Liver (tissue), 9 donors: Measurements from ENCODE around the gene KRTAP1-3. TPM values are rescaled to one million over a fixed set of nuclear protein-coding genes. Genes with fewer than 3 reads are reported as not detected.
"Not testable (repeated sequence)": the region's sequence is repeated elsewhere in the genome, so short reads cannot be mapped to it uniquely, and the experiment has no call there.

Experiments used
- DNase-seq: peaks from one replicate; pipeline ENCODE4 v3.0.0-alpha.2; 2017; ENCODE audit warnings: low spot score
- H3K27ac ChIP-seq, 2 donors: one replicate each; pipeline ENCODE4 v1.7.0; 2013; ENCODE audit warnings: inconsistent platforms in 2 of 2, low read length in 2 of 2, control low read depth in 1 of 2, low read depth in 1 of 2, mild to moderate bottlenecking in 1 of 2
- H3K27me3 ChIP-seq, 4 donors: one replicate each; pipeline versions ENCODE4 v1.6.1 to v1.7.0; 2013; ENCODE audit warnings: low read length in 3 of 4, inconsistent platforms in 1 of 4, mild to moderate bottlenecking in 1 of 4, moderate library complexity in 1 of 4; ENCODE audit not compliant: control insufficient read depth in 4 of 4, insufficient read depth in 4 of 4
- H3K36me3 ChIP-seq, 4 donors: one replicate each; pipeline versions ENCODE4 v1.6.1 to v1.7.0; 2013; ENCODE audit warnings: low read length in 3 of 4, mild to moderate bottlenecking in 3 of 4, low read depth in 1 of 4, moderate library complexity in 1 of 4; ENCODE audit not compliant: control insufficient read depth in 4 of 4, insufficient read depth in 3 of 4
- H3K4me1 ChIP-seq, 4 donors: one replicate each; pipeline versions ENCODE4 v1.6.1 to v1.7.0; 2013; ENCODE audit warnings: low read length in 3 of 4, mild to moderate bottlenecking in 3 of 4, moderate library complexity in 1 of 4; ENCODE audit not compliant: control insufficient read depth in 4 of 4, insufficient read depth in 4 of 4
- H3K4me3 ChIP-seq, 3 donors: one replicate each; pipeline versions ENCODE4 v1.6.1 to v1.7.0; 2013; ENCODE audit warnings: low read length in 3 of 3, control low read depth in 1 of 3, low read depth in 1 of 3, mild to moderate bottlenecking in 1 of 3
- H3K9ac ChIP-seq, 2 donors: one replicate each; pipeline ENCODE4 v1.7.0; 2013; ENCODE audit warnings: low read length in 2 of 2, mild to moderate bottlenecking in 2 of 2, moderate library complexity in 2 of 2, control low read depth in 1 of 2, low read depth in 1 of 2
- H3K9me3 ChIP-seq, 4 donors: one replicate each; pipeline versions ENCODE4 v1.6.1 to v1.7.0; 2013; ENCODE audit warnings: low read length in 3 of 4; ENCODE audit not compliant: control insufficient read depth in 4 of 4
- FOXA1 ChIP-seq: IDR thresholded peaks from 2 replicates; pipeline ENCODE4 v1.6.1; 2016; ENCODE audit warnings: antibody characterized with exemption
- FOXA2 ChIP-seq: IDR thresholded peaks from 2 replicates; pipeline ENCODE4 v1.6.1; 2016; ENCODE audit warnings: antibody characterized with exemption
- HNF4A ChIP-seq, 2 donors: conservative IDR thresholded peaks; 2 replicates each; pipeline ENCODE4 v1.6.1; 2016; ENCODE audit warnings: antibody characterized with exemption in 2 of 2, mild to moderate bottlenecking in 2 of 2
- JUND ChIP-seq, 2 donors: IDR thresholded peaks; 2 replicates each; pipeline ENCODE4 v1.6.1; 2016; ENCODE audit warnings: antibody characterized with exemption in 2 of 2
- RXRA ChIP-seq, 2 donors: IDR thresholded peaks; 2 replicates each; pipeline ENCODE4 v1.6.1; 2017 to 2018; ENCODE audit warnings: antibody characterized with exemption in 2 of 2, mild to moderate bottlenecking in 1 of 2
- SP1 ChIP-seq: IDR thresholded peaks from 2 replicates; pipeline ENCODE4 v1.6.1; 2018; ENCODE audit warnings: antibody characterized with exemption, mild to moderate bottlenecking
- YY1 ChIP-seq: IDR thresholded peaks from 2 replicates; pipeline ENCODE4 v1.6.1; 2016; ENCODE audit warnings: antibody characterized with exemption, mild to moderate bottlenecking
- WGBS: extraction: QIAGEN DNeasy Blood & Tissue Kit; methylation state at CpG from one replicate; pipeline ENCODE4 v1.1.7; 2013; 5-methylcytosine and 5-hydroxymethylcytosine counted together
- polyA plus RNA-seq, 2 donors: library from polyadenylated mRNA; stranded (reverse) in 1 of 2; unstranded in 1 of 2; fragments of 200-250 nt in 1 of 2; fragments of >200 nt in 1 of 2; fragmentation: Nextera tagmentation in 1 of 2; extraction: Ambion mirVana in 1 of 2; gene quantifications; one replicate each; pipeline versions ENCODE4 v1.2.1 to v1.2.3, GENCODE V29; 2013 to 2015
- total RNA-seq, 2 donors: library from RNA; depleted of rRNA; stranded (reverse); fragments of >200 nt; gene quantifications; one replicate each; pipeline ENCODE4 v1.2.3, GENCODE V29; 2014
- TF ChIP-seq, protein P1 (sequence below): IDR thresholded peaks from 2 replicates; pipeline ENCODE4 v1.6.1; 2016; ENCODE audit warnings: antibody characterized with exemption
- donor health status: healthy.
- donor health status: healthy.
- donor health status: healthy.
- donor health status: healthy.
- donor health status: healthy.

The KRTAP1-3 gene, protein sequence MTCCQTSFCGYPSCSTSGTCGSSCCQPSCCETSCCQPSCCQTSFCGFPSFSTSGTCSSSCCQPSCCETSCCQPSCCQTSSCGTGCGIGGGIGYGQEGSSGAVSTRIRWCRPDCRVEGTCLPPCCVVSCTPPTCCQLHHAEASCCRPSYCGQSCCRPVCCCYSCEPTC
- total RNA-seq, result not detected
- polyA plus RNA-seq, result not detected

DNA sequence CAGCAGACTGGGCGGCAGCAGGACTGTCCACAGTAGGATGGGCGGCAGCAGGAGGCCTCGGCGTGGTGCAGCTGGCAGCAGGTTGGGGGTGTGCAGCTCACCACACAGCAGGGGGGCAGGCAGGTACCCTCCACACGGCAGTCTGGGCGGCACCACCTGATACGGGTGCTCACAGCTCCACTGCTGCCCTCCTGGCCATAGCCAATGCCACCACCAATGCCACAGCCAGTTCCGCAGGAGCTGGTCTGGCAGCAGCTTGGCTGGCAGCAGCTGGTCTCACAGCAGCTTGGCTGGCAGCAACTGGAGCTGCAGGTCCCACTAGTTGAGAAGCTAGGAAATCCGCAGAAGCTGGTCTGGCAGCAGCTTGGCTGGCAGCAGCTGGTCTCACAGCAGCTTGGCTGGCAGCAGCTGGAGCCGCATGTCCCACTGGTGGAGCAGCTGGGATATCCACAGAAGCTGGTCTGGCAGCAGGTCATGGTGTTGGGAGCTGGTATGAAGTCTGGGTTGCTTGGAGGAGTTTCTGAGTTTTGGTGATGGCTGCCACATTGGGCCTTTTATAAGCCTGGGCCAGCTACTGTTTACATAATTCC is at the start of gene KRTAP1-3:
Gene KRTAP1-3 (minus strand): TSS at position 529 of the 590 bp plus-strand sequence. CDS start 53 bp downstream, at position 476.
- not testable (repeated sequence) for H3K4me1 ChIP-seq, DNase-seq
- WGBS, result 92% methylated on average over 10 of the region's 10 CpGs

DNA sequence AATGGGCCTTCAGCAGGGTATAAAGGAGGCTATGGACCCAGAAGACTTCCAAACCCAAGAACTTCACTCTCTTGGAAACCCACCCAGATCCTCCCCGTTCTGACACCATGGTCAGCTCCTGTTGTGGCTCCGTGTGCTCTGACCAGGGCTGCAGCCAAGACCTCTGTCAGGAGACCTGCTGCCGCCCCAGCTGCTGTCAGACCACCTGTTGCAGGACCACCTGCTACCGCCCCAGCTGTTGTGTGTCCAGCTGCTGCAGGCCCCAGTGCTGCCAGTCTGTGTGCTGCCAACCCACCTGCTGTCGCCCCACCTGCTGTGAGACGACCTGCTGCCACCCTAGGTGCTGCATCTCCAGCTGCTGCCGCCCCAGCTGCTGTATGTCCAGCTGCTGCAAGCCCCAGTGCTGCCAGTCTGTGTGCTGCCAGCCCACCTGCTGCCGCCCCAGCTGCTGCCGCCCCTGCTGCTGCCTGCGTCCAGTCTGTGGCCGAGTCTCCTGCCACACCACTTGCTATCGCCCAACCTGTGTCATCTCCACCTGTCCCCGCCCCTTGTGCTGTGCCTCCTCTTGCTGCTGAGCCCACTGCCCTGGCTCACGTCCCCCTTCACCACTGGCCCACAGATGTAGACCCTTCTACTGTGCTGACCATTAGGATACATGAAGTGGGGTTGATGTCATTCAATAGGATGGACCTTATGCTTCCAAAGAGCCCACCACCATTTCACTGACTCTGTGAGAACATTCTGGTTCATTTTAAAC is 49.6 kb upstream of the KRTAP1-3 start, which contains the start of gene KRTAP4-7:
Gene KRTAP4-7 (plus strand): TSS at position 51 of the 757 bp plus-strand sequence. CDS start 57 bp downstream, at position 108.
- not testable (repeated sequence) for H3K9me3 ChIP-seq, H3K9ac ChIP-seq, H3K4me1 ChIP-seq, DNase-seq, H3K27me3 ChIP-seq, H3K27ac ChIP-seq, H3K4me3 ChIP-seq, H3K36me3 ChIP-seq
- 77% methylated on average over 12 of the region's 14 CpGs for WGBS

More for the DNA sequence above, at the start of gene KRTAP1-3:
- H3K36me3 ChIP-seq, H3K27me3 ChIP-seq, H3K27ac ChIP-seq, H3K4me3 ChIP-seq, H3K9me3 ChIP-seq, H3K9ac ChIP-seq: not testable (repeated sequence)

DNA sequence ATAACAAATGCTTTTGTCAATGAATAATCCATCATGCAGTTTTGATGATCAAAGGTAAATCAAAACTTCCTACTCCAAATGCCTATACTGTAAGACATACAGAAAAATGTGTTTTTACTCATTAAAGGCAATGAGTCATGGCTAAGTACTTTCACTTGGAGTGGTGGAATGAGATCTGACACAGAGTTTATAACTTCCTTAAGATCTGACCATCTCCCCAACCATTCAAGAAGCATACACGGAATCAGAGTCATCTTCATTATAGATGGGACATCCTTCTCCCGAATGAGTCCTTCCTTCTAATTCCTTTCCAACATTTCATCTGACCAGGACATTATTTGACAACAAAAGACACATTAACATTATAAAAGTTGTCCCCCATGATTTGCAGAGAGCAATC is 48.8 kb upstream of the KRTAP1-3 start:
- H3K4me3 ChIP-seq, H3K4me1 ChIP-seq, H3K27me3 ChIP-seq, H3K36me3 ChIP-seq, DNase-seq, H3K9ac ChIP-seq, H3K27ac ChIP-seq, H3K9me3 ChIP-seq: not testable (repeated sequence)
- 73% methylated on average over 2 of the region's 2 CpGs for WGBS

DNA sequence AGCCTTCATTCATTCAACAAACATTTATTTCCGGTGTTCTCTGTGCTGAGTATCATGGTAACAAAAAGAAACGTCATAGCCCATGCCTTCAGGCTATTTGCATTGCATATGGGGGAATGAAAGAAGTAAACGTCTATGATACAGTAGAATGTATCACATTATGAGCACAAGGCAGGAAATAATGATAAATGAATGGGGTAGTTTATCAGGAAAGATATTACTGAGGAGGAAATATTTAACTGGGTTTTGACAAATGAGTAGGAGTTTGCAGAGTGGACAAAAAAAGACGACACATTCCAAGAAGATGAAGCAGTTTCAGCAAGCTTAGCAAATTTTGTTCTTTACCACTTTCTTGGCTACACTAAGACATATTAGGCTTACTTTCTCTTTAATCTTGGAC is 48.0 kb upstream of the KRTAP1-3 start:
- no peak overlapping the region for H3K27ac ChIP-seq
- no peaks in the 10 kb centered on the region for H3K9me3 ChIP-seq
- TF ChIP-seq YY1, result no peak
- no peak for TF ChIP-seq HNF4A (conservative IDR thresholded peaks at IDR 0.05)
- TF ChIP-seq, protein P1, sequence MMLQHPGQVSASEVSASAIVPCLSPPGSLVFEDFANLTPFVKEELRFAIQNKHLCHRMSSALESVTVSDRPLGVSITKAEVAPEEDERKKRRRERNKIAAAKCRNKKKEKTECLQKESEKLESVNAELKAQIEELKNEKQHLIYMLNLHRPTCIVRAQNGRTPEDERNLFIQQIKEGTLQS, result no peak
- TF ChIP-seq FOXA2, result no peak
- no peak for TF ChIP-seq JUND (IDR thresholded peaks at IDR 0.05)
- TF ChIP-seq SP1, result no peak
- no peak for TF ChIP-seq RXRA (IDR thresholded peaks at IDR 0.05)
- TF ChIP-seq FOXA1, result no peak
- no peaks in the 10 kb centered on the region for H3K36me3 ChIP-seq
- no peak overlapping the region for H3K4me3 ChIP-seq
- H3K9ac ChIP-seq, result no peak overlapping the region
- 45% methylated on average over 4 of the region's 4 CpGs for WGBS
- H3K27me3 ChIP-seq, result peaks cover 0 to 4% (median under 1%) of the 10 kb centered on the region in 4 donors
- no peak for DNase-seq
- no peaks in the 10 kb centered on the region for H3K4me1 ChIP-seq
